HCT116 (cell line): Measurements from ENCODE around the gene ELANE. TPM values are rescaled to one million over a fixed set of nuclear protein-coding genes. Genes with fewer than 3 reads are reported as not detected.
"Not testable (repeated sequence)": the region's sequence is repeated elsewhere in the genome, so short reads cannot be mapped to it uniquely, and the experiment has no call there.

Experiments
- ATAC-seq: fragments of 200-7000 bp; cut with Tn5 transposase; 2 replicates; pipeline ENCODE4 v1.9.1; 2020; ENCODE audit warnings: mild to moderate bottlenecking, moderate library complexity
- BruUV-seq: library from RNA; stranded (reverse); fragments of 400-500 nt; replicated peaks from 2 replicates; lab custom pipeline; 2021; lab: Mats Ljungman, UMichigan
- CTCF ChIA-PET: fragments of 300-600 bp; sonication (Branson Sonifier 250); formaldehyde crosslinking; loops from one replicate; lab custom pipeline; 2021; ENCODE audit warnings: antibody characterized with exemption; lab: Charles Lee
- POLR2A ChIA-PET: fragments of 300-600, 350-600 bp; sonication (Branson Sonifier 250); formaldehyde crosslinking; loops from one replicate; lab custom pipeline; 2021; ENCODE audit warnings: antibody characterized with exemption; lab: Charles Lee
- RAD21 ChIA-PET, 2 experiments: fragments of 300-600 bp; sonication (Branson Sonifier 250); formaldehyde crosslinking; loops; one replicate each; lab custom pipeline; 2023; ENCODE audit warnings: low total read pairs in 2 of 2; ENCODE audit not compliant: uncharacterized antibody in 2 of 2, unreplicated experiment in 2 of 2, low non-redundant PET in 1 of 2; lab: Charles Lee
- DNase-seq: peaks from one replicate; pipeline ENCODE4 v3.0.0-alpha.2; 2010; ENCODE audit warnings: low read depth, low spot score
- H2AFZ ChIP-seq: fragments of 200-600 bp; shearing (Covaris generic), sonication (generic); 2 replicates; pipeline ENCODE4 v1.6.1; 2017; ENCODE audit warnings: low read depth, mixed run types, mixed read lengths, antibody characterized with exemption, low read length; ENCODE audit not compliant: poor library complexity, severe bottlenecking
- H3K27ac ChIP-seq: 2 replicates; pipeline ENCODE4 v1.5.1; 2012; ENCODE audit warnings: low read depth, low read length
- H3K27me3 ChIP-seq: fragments of 200-600 bp; sonication (generic); 2 replicates; pipeline ENCODE4 v1.6.1; 2016; ENCODE audit warnings: mixed run types, low read length, mixed read lengths; ENCODE audit not compliant: insufficient read depth
- H3K36me3 ChIP-seq, 2 experiments: fragments of 200-500 bp in 1 of 2; fragments of 200-600 bp in 1 of 2; sonication (Bioruptor generic) in 1 of 2; sonication (generic) in 1 of 2; 2 replicates each; pipeline versions ENCODE4 v1.5.1 to v1.6.1; 2014 to 2016; ENCODE audit warnings: low read length in 2 of 2, inconsistent platforms in 1 of 2, mixed read lengths in 1 of 2, mixed run types in 1 of 2; ENCODE audit not compliant: insufficient read depth in 2 of 2, control insufficient read depth in 1 of 2
- H3K4me1 ChIP-seq, 2 experiments: fragments of 200-600 bp in 1 of 2; sonication (generic) in 1 of 2; 2 replicates each; pipeline versions ENCODE4 v1.5.1 to v1.6.1; 2012 to 2017; ENCODE audit warnings: low read length in 2 of 2, inconsistent platforms in 1 of 2, mild to moderate bottlenecking in 1 of 2, mixed read lengths in 1 of 2, mixed run types in 1 of 2, moderate library complexity in 1 of 2; ENCODE audit not compliant: insufficient read depth in 2 of 2, control insufficient read depth in 1 of 2
- H3K4me2 ChIP-seq: fragments of 200-600 bp; sonication (generic); 2 replicates; pipeline ENCODE4 v1.6.1; 2017; ENCODE audit warnings: mixed run types, low read length, mixed read lengths
- H3K4me3 ChIP-seq, 2 experiments: fragments of 200-600 bp in 1 of 2; sonication (generic) in 1 of 2; replicated peaks in 1 of 2; 2 replicates each; pipeline ENCODE4 v1.5.1; 2011 to 2016; ENCODE audit warnings: low read length in 2 of 2, control low read depth in 1 of 2, low read depth in 1 of 2, mild to moderate bottlenecking in 1 of 2, mixed read lengths in 1 of 2, mixed run types in 1 of 2
- H3K79me2 ChIP-seq: fragments of 200-600 bp; sonication (generic); 2 replicates; pipeline ENCODE4 v1.6.1; 2017; ENCODE audit warnings: mild to moderate bottlenecking, mixed run types, low read length, moderate library complexity, mixed read lengths; ENCODE audit not compliant: insufficient read depth
- H3K9ac ChIP-seq: fragments of 200-600 bp; sonication (generic); 2 replicates; pipeline ENCODE4 v1.6.1; 2016; ENCODE audit warnings: low read length, mixed read lengths
- H3K9me2 ChIP-seq: fragments of 200-600 bp; sonication (generic), shearing (Covaris generic); 2 replicates; pipeline ENCODE4 v1.6.1; 2017; ENCODE audit warnings: mixed run types, mild to moderate bottlenecking, moderate library complexity; ENCODE audit not compliant: insufficient read depth
- H3K9me3 ChIP-seq, 2 experiments: fragments of 200-500 bp in 1 of 2; fragments of 200-600 bp in 1 of 2; sonication (Bioruptor generic) in 1 of 2; sonication (generic) in 1 of 2; 2 replicates each; pipeline ENCODE4 v1.6.1; 2014 to 2017; ENCODE audit warnings: low read length in 2 of 2, mixed read lengths in 2 of 2, inconsistent platforms in 1 of 2, low read depth in 1 of 2, mild to moderate bottlenecking in 1 of 2, mixed run types in 1 of 2, moderate library complexity in 1 of 2; ENCODE audit not compliant: control insufficient read depth in 1 of 2, insufficient read depth in 1 of 2
- H4K20me1 ChIP-seq: fragments of 200-600 bp; sonication (generic), shearing (Covaris generic); 2 replicates; pipeline ENCODE4 v1.6.1; 2017; ENCODE audit warnings: mixed run types, mild to moderate bottlenecking, moderate library complexity; ENCODE audit not compliant: insufficient read depth
- intact Hi-C: fragments of 100-400 bp; cut with micrococcal nuclease; formaldehyde crosslinking; loops from 2 replicates; pipeline ENCODE4 v1.10.0; 2022
- total RNA-seq: library from RNA; stranded (reverse); gene quantifications from one replicate; pipeline ENCODE4 v1.2.1, GENCODE V29; 2021; ENCODE audit not compliant: unreplicated experiment

ELANE gene
- total RNA-seq, 1 experiment from 2014 or later: not detected

DNA sequence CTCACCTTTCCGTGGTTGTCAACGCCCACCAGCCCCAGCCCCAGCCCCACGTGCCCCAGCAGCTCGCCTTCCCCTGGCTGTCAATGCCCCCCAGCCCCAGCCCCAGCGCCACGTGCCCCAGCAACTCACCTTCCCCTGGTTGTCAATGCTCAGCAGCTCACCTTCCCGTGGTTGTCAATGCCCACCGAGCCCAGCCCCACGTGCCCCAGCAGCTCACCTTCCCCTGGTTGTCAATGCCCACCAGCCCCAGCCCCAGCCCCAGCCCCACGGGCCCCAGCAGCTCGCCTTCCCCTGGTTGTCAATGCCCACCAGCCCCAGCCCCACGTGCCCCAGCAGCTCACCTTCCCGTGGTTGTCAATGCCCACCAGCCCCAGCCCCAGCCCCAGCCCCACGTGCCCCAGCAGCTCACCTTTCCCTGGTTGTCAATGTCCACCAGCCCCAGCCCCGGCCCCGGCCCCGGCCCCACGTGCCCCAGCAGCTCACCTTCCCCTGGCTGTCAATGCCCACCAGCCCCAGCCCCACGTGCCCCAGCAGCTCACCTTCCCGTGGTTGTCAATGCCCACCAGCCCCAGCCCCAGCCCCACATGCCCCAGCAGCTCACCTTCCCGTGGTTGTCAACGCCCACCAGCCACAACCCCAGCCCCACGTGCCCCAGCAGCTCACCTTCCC, 26.0 kb downstream of the ELANE start:
- H3K27me3 ChIP-seq, H2AFZ ChIP-seq, H3K4me1 ChIP-seq, H3K27ac ChIP-seq, H4K20me1 ChIP-seq, intact Hi-C loops, CTCF ChIA-PET, H3K9ac ChIP-seq, BruUV-seq, RAD21 ChIA-PET, ATAC-seq, DNase-seq, H3K9me2 ChIP-seq, H3K79me2 ChIP-seq, H3K4me3 ChIP-seq, H3K4me2 ChIP-seq, H3K9me3 ChIP-seq: not testable (repeated sequence)
- H3K36me3 ChIP-seq: peaks cover 0 to 13% of the 10 kb centered on the region in 2 experiments; a peak in 1 of 4 replicates
- POLR2A ChIA-PET: interaction anchor here (0.7 to 1.6 kb wide), 4 partner anchors 15 to 143 kb away, joined by 3 to 5 read pairs (median 4); partner anchors contain the start of genes RNU6-2 and RNU6-9

DNA sequence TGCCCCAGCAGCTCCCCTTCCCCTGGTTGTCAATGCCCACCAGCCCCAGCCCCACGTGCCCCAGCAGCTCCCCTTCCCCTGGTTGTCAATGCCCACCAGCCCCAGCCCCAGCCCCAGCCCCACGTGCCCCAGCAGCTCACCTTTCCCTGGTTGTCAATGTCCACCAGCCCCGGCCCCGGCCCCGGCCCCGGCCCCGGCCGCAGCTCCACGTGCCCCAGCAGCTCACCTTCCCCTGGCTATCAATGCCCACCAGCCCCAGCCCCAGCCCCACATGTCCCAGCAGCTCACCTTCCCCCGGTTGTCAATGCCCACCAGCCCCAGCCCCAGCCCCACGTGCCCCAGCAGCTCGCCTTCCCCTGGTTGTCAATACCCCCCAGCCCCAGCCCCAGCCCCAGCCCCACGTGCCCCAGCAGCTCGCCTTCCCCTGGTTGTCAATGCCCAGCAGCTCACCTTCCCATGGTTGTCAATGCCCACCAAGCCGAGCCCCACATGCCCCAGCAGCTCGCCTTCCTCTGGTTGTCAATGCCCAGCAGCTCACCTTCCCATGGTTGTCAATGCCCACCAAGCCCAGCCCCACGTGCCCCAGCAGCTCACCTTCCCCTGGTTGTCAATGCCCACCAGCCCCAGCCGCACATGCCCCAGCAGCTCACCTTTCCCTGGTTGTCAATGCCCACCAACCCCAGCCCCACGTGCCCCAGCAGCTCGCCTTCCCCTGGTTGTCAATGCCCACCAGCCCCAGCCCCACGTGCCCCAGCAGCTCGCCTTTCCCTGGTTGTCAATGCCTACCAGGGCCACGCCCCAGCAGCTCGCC, 26.9 kb downstream of the ELANE start:
- H3K79me2 ChIP-seq, H3K4me2 ChIP-seq, DNase-seq, H3K27ac ChIP-seq, BruUV-seq, H3K9me2 ChIP-seq, H2AFZ ChIP-seq, ATAC-seq, H3K9ac ChIP-seq, H4K20me1 ChIP-seq, H3K4me3 ChIP-seq, CTCF ChIA-PET, H3K9me3 ChIP-seq, H3K27me3 ChIP-seq, intact Hi-C loops: not testable (repeated sequence)
- ChIA-PET POLR2A (interaction anchor here (0.6 to 1.6 kb wide), 5 partner anchors 19 to 351 kb away, joined by 3 to 5 read pairs (median 4); partner anchors contain the start of genes BSG and RNU6-2), RAD21 (interaction anchor here in 1 of 2 experiments (0.7 kb wide), 1 partner anchor 140 kb away, joined by 5 read pairs; no protein-coding TSS in a partner anchor)
- H3K36me3 ChIP-seq: peaks cover 0 to 13% of the 10 kb centered on the region in 2 experiments; a peak in 1 of 4 replicates
- peaks cover 8 to 11% of the 10 kb centered on the region in 2 experiments for H3K4me1 ChIP-seq
